Stimulated activated effector memory CD8-positive, alpha-beta T cell treated with anti-CD3 and anti-CD28 coated beads, Interleukin-12 subunit alpha, Interleukin-12 subunit beta, amount 100 ng/mL, for 72 hours (primary cell): ENCODE measurements around the gene PLEKHA7.

Source experiments
- ATAC-seq: fragments of 150-1000 bp; cut with Tn5 transposase; 2 replicates; pipeline ENCODE4 v1.10.0; 2021
- DNase-seq, 2 donors: peaks; one replicate each; pipeline ENCODE4 v3.0.0; 2021 to 2022; ENCODE audit warnings: low spot score in 2 of 2
- H3K27ac Mint-ChIP-seq: one replicate; pipeline ENCODE4 v1.8.0; 2022; ENCODE audit warnings: mild to moderate bottlenecking, mixed read lengths
- H3K36me3 Mint-ChIP-seq: one replicate; pipeline ENCODE4 v1.8.0; 2022; ENCODE audit warnings: mild to moderate bottlenecking, mixed read lengths
- H3K4me1 Mint-ChIP-seq: one replicate; pipeline ENCODE4 v1.8.0; 2022; ENCODE audit warnings: mixed read lengths
- H3K4me3 Mint-ChIP-seq: one replicate; pipeline ENCODE4 v1.8.0; 2022; ENCODE audit warnings: mild to moderate bottlenecking, mixed read lengths
- H3K9me3 Mint-ChIP-seq: one replicate; pipeline ENCODE4 v1.8.0; 2022; ENCODE audit warnings: mixed read lengths

The PLEKHA7 gene

GRCh38 chr11:16780698-16781550 lies 233.3 kb downstream of the PLEKHA7 start:
- DNase-seq, result no peak
- H3K4me1 Mint-ChIP-seq, result no peaks in the 10 kb centered on the region
- no peaks in the 10 kb centered on the region for H3K36me3 Mint-ChIP-seq
- no peak overlapping the region for H3K4me3 Mint-ChIP-seq
- no peak for ATAC-seq
- no peak overlapping the region for H3K27ac Mint-ChIP-seq
- H3K9me3 Mint-ChIP-seq, result no peaks in the 10 kb centered on the region

- H3K36me3 Mint-ChIP-seq, result no peaks in the 10 kb centered on the region
- DNase-seq (no peak), ATAC-seq (no peak)
- H3K27ac Mint-ChIP-seq, result no peak overlapping the region
- H3K9me3 Mint-ChIP-seq, result no peaks in the 10 kb centered on the region
- no peaks in the 10 kb centered on the region for H3K4me1 Mint-ChIP-seq
- no peak overlapping the region for H3K4me3 Mint-ChIP-seq
Observed at GRCh38 chr11:16780146-16780545, 234.1 kb downstream of the PLEKHA7 start.

GRCh38 chr11:16779436-16779835 lies 234.8 kb downstream of the PLEKHA7 start:
- ATAC-seq (no peak), DNase-seq (no peak)
- Mint-ChIP-seq H3K4me1 (no peaks in the 10 kb centered on the region), H3K4me3 (no peak overlapping the region), H3K27ac (no peak overlapping the region), H3K9me3 (no peaks in the 10 kb centered on the region), H3K36me3 (no peaks in the 10 kb centered on the region)

- ATAC-seq, result no peak
Observed at GRCh38 chr11:16778876-16779275, 235.3 kb downstream of the PLEKHA7 start.

GRCh38 chr11:16778286-16778685 lies 235.9 kb downstream of the PLEKHA7 start:
- no peaks in the 10 kb centered on the region for H3K4me1 Mint-ChIP-seq
- ATAC-seq (no peak), DNase-seq (no peak)
- H3K27ac Mint-ChIP-seq, result no peak overlapping the region
- no peaks in the 10 kb centered on the region for H3K9me3 Mint-ChIP-seq
- H3K4me3 Mint-ChIP-seq, result no peak overlapping the region
- no peaks in the 10 kb centered on the region for H3K36me3 Mint-ChIP-seq

More at GRCh38 chr11:16778876-16779275, 235.3 kb downstream of the PLEKHA7 start:
- no peak for DNase-seq
- no peak overlapping the region for H3K4me3 Mint-ChIP-seq
- H3K36me3 Mint-ChIP-seq, result no peaks in the 10 kb centered on the region
- H3K27ac Mint-ChIP-seq, result no peak overlapping the region
- no peaks in the 10 kb centered on the region for H3K9me3 Mint-ChIP-seq
- no peaks in the 10 kb centered on the region for H3K4me1 Mint-ChIP-seq

GRCh38 chr11:16777613-16777975 lies 236.6 kb downstream of the PLEKHA7 start:
- Mint-ChIP-seq H3K9me3 (no peaks in the 10 kb centered on the region), H3K4me3 (no peak overlapping the region), H3K4me1 (no peaks in the 10 kb centered on the region), H3K36me3 (no peaks in the 10 kb centered on the region), H3K27ac (no peak overlapping the region)
- ATAC-seq (no peak), DNase-seq (no peak)

GRCh38 chr11:16776711-16777612 lies 237.3 kb downstream of the PLEKHA7 start:
- no peaks in the 10 kb centered on the region for H3K36me3 Mint-ChIP-seq
- H3K27ac Mint-ChIP-seq, result no peak overlapping the region
- no peaks in the 10 kb centered on the region for H3K4me1 Mint-ChIP-seq
- ATAC-seq (no peak), DNase-seq (no peak)
- H3K9me3 Mint-ChIP-seq, result no peaks in the 10 kb centered on the region
- H3K4me3 Mint-ChIP-seq, result no peak overlapping the region

- Mint-ChIP-seq H3K9me3 (no peaks in the 10 kb centered on the region), H3K36me3 (no peaks in the 10 kb centered on the region), H3K4me1 (no peaks in the 10 kb centered on the region), H3K4me3 (no peak overlapping the region), H3K27ac (no peak overlapping the region)
- ATAC-seq (no peak), DNase-seq (no peak)
Observed at GRCh38 chr11:16775614-16776283, 238.5 kb downstream of the PLEKHA7 start.

GRCh38 chr11:16774936-16775613 lies 239.1 kb downstream of the PLEKHA7 start:
- Mint-ChIP-seq H3K36me3 (no peaks in the 10 kb centered on the region), H3K4me3 (no peak overlapping the region), H3K9me3 (no peaks in the 10 kb centered on the region), H3K4me1 (no peaks in the 10 kb centered on the region), H3K27ac (no peak overlapping the region)
- ATAC-seq (no peak), DNase-seq (no peak)

GRCh38 chr11:16773981-16774935 lies 240.0 kb downstream of the PLEKHA7 start:
- Mint-ChIP-seq H3K27ac (no peak overlapping the region), H3K36me3 (no peaks in the 10 kb centered on the region), H3K4me1 (no peaks in the 10 kb centered on the region), H3K9me3 (no peaks in the 10 kb centered on the region), H3K4me3 (no peak overlapping the region)
- ATAC-seq (no peak), DNase-seq (no peak)

GRCh38 chr11:16772141-16772512 lies 242.1 kb downstream of the PLEKHA7 start:
- no peak for ATAC-seq
- Mint-ChIP-seq H3K27ac (no peak overlapping the region), H3K9me3 (no peaks in the 10 kb centered on the region), H3K4me3 (no peak overlapping the region), H3K4me1 (no peaks in the 10 kb centered on the region), H3K36me3 (no peaks in the 10 kb centered on the region)
- DNase-seq, result no peak

- Mint-ChIP-seq H3K27ac (no peak overlapping the region), H3K9me3 (no peaks in the 10 kb centered on the region), H3K4me3 (no peak overlapping the region), H3K36me3 (no peaks in the 10 kb centered on the region), H3K4me1 (no peaks in the 10 kb centered on the region)
- DNase-seq (no peak), ATAC-seq (peak; percentile 46)
Observed at GRCh38 chr11:16771350-16772140, 242.7 kb downstream of the PLEKHA7 start.

- Mint-ChIP-seq H3K4me1 (no peaks in the 10 kb centered on the region), H3K27ac (no peak overlapping the region)
- ATAC-seq, result no peak
Observed at GRCh38 chr11:16770016-16770415, 244.2 kb downstream of the PLEKHA7 start.

More at GRCh38 chr11:16770016-16770415, 244.2 kb downstream of the PLEKHA7 start:
- Mint-ChIP-seq H3K9me3 (no peaks in the 10 kb centered on the region), H3K36me3 (no peaks in the 10 kb centered on the region), H3K4me3 (no peak overlapping the region)
- DNase-seq, result no peak
